Suprapubic skin (tissue), 3 donors: Measurements from ENCODE around the gene ABCA4.

Experiments
- CTCF ChIP-seq, 2 donors: fragments of 200-600 bp in 1 of 2; fragments of 450-650 bp in 1 of 2; sonication (generic) in 1 of 2; IDR thresholded peaks; one replicate each; pipeline ENCODE4 v1.5.1; 2016 to 2019; ENCODE audit warnings: antibody characterized with exemption in 2 of 2, mild to moderate bottlenecking in 1 of 2, moderate library complexity in 1 of 2
- EP300 ChIP-seq: sonication (generic); formaldehyde crosslinking; IDR thresholded peaks from one replicate; pipeline ENCODE4 v1.6.1; 2017; ENCODE audit warnings: antibody characterized with exemption
- POLR2A ChIP-seq, 2 donors: fragments of 450-650 bp; IDR thresholded peaks; one replicate each; pipeline ENCODE4 v1.6.1; 2017; ENCODE audit warnings: antibody characterized with exemption in 2 of 2, mild to moderate bottlenecking in 2 of 2, moderate library complexity in 2 of 2

- TF ChIP-seq POLR2A (IDR thresholded peaks at IDR 0.05) (no peak), CTCF (IDR thresholded peaks at IDR 0.05) (no peak), EP300 (no peak)
These were observed 131.3 kb downstream of the ABCA4 start for GRCh38 chr1:93989601-93990000.
